Renal cortical epithelial cell (primary cell): Measurements from ENCODE around the gene PPRC1. TPM values are rescaled to one million over a fixed set of nuclear protein-coding genes. Genes with fewer than 3 reads are reported as not detected.
"Not testable (repeated sequence)": the region's sequence is repeated elsewhere in the genome, so short reads cannot be mapped to it uniquely, and the experiment has no call there.

Experiments
- DNase-seq: peaks from one replicate; pipeline ENCODE4 v3.0.0-alpha.2; 2011; ENCODE audit warnings: low read depth
- total RNA-seq: library from RNA; depleted of rRNA; stranded (reverse); fragments of >200 nt; gene quantifications from 2 replicates; pipeline ENCODE4 v1.2.3, GENCODE V29; 2014

PPRC1 gene
- total RNA-seq, 1 donor from 2014 or later = 17.4 TPM

DNA sequence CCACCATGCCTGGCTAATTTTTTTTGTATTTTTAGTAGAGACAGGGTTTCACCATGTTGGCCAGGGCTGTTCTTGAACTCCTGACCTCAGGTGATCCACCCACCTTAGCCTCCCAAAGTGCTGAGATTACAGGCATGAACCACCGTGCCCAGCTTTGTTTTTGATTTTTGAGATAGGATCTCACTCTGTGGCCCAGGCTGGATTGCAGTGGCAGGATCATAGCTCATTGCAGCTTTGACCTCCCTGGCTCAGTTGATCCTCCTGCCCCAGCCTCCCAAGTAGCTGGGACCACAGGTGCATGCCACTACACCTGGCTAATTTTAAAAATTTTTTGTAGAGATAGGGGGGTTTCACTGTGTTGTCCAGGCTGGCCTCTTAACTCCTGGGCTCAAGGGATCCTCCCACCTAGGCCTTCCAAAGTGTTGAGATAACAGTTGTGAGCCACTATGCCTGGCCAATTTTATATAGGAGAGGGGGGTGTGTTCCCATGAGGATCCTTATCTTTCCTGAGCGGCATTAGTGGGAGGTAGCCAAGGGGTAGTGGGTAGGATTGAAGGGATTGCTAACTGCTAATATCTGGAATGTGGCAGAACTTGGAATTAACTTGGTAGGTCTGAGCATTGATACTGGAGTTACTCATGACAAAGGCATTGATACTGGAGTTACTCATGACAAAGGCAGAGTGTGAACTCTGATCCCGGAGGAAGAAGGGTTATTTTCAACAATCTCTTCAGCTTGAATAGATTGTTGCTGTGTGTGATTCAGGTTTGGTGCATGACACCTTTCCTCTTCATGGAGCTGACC lies 18.3 kb downstream of the PPRC1 start:
- DNase-seq = peak; percentile 87

GRCh38 chr10:102151774-102152544 lies 19.1 kb downstream of the PPRC1 start, which contains the start of gene NOLC1:
Gene NOLC1 (plus strand): TSS chr10:102152389. CDS start chr10:102152411, 22 bp downstream.
- DNase-seq = peak; percentile 97

DNA sequence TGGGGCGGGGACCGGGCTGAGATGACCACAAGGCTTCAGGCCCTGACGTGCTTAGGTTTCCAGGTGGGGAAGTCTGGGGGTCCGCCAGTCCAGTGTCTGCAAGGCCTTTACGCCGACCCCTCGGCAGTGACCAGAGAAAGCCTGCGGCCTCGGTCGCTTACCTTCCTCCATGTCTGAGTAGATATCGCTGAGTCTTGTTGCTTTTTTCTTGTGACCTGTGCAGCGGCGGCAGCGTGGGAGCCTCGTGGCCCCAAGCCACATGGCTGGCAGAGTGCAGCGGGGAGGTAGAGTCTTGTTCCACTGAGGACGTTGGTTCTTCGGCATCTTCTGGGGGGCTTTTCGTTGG lies 19.7 kb downstream of the PPRC1 start:
- no peak for DNase-seq

GRCh38 chr10:102153093-102153620 lies 20.3 kb downstream of the PPRC1 start:
- no peak for DNase-seq

GRCh38 chr10:102154466-102155116 lies 21.8 kb downstream of the PPRC1 start:
- DNase-seq = no peak

DNA sequence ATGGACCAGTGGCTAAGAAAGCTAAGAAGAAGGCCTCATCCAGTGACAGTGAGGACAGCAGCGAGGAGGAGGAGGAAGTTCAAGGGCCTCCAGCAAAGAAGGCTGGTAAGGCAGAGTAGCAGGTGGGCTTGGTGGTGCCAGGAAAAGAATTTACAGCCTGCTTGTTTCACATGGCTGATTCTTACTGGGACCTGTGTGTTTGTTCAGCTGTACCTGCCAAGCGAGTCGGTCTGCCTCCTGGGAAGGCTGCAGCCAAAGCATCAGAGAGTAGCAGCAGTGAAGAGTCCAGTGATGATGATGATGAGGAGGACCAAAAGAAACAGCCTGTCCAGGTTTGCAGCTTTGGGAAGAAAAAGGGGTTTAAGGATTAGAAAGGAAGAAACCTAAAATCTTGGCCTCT lies 24.4 kb downstream of the PPRC1 start:
- DNase-seq = no peak

DNA sequence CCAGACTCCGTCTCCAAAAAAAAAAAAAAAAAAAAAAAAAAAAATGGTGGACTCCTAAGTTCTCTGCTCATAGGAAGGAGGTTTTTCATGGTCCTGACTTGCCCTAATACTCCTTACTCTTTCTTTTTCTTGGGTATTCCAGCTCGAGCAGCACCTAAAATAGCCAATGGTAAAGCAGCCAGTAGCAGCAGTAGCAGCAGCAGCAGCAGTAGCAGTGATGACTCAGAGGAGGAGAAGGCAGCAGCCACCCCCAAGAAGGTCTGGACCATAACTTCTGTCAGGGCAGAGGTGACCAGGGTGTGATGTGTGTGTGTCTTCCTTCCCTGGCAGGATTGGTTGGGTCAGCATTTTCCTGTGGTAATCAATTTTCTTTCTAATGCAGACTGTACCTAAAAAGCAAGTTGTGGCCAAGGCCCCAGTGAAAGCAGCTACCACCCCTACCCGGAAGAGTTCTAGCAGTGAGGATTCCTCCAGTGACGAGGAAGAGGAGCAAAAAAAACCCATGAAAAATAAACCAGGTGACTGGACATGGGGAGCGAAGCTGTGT lies 26.3 kb downstream of the PPRC1 start:
- no peak for DNase-seq

DNA sequence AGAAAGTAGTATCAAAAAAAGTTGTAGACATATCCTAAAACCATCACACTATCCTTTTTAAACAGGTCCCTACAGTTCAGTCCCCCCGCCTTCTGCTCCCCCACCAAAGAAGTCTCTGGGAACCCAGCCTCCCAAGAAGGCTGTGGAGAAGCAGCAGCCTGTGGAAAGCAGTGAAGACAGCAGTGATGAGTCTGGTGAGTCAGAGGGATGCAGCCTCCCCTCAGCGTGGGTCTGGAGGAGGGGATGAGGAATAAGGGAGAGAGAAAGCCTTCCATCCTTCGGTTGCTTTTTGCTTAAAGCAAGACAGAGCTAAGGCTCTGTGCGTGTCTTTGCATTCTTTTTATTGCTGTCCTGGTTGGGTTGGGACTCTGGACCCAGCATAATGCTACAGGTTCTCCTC lies 27.0 kb downstream of the PPRC1 start:
- no peak for DNase-seq

DNA sequence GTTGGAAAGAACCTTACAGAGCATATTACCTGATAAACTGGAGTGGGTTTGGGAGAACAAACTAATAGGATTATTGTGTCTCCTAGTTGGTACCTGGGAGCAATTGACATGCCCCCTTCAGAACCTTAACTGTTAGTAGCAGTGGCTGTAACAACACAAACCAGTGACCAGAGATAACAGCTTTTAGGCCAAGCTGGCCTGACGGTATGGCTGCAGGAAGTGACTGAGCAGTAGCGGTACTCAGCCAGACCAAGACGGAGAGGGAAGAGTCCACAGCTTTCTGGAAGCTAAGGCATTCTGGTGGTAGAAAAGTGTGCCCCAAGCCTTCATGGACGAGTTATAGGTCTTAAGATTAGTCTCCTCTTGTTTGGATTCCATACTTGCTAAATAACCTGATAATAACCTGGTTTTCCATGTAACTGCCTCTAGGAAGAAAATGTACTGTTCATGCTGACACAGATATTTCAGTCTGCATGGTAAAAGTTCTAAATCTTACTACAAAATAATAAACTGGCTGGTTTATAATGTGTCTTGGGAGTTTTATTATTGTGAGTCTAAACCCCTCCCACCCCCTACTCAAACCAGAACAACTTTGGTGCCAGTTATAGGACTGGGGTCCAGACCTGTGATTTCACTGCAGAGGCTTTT lies 30.6 kb downstream of the PPRC1 start:
- no peak for DNase-seq

DNA sequence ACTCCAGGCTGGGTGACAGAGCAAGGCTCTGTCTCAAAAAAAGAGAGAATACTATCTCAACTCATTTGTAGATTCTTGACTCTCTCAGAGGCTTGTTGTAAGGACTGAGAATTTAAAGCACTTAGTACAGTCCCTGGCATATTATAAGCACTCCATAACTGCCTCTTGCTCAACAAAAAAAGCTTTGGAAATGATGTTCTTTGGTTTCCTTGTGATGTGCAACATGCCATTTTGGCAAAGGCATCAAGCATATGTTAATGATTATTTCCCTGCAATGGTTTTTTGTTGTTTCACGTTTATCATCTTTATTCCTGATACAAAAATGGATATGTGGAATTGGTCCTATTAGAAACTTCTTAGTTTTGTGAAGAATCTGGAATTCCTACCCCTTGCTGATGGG lies 35.0 kb downstream of the PPRC1 start:
- DNase-seq = no peak

- DNase-seq = no peak
These were observed 37.8 kb downstream of the PPRC1 start for GRCh38 chr10:102170602-102171001.

GRCh38 chr10:102172288-102172687 lies 39.4 kb downstream of the PPRC1 start:
- DNase-seq = no peak

GRCh38 chr10:102175415-102175814 lies 42.6 kb downstream of the PPRC1 start:
- no peak for DNase-seq

DNA sequence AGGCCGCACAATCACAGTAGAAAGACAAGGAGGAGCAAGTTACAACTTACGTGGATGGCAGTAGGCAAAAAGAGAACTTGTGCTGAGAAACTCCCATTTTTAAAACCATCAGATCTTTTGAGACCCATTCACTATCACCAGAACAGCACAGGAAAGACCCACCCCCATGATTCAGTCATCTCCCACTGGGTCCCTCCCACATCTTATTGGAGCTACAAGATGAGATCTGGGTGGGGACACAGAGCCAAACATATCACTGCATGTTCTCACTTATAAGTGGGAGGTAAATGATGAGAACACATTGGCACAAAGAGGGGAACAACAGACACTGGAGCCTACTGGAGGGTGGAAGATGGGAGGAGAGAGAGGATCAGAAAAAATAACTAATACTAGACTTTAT lies 51.8 kb downstream of the PPRC1 start:
- DNase-seq = no peak

GRCh38 chr10:102185272-102185671 lies 52.4 kb downstream of the PPRC1 start:
- DNase-seq = no peak

DNA sequence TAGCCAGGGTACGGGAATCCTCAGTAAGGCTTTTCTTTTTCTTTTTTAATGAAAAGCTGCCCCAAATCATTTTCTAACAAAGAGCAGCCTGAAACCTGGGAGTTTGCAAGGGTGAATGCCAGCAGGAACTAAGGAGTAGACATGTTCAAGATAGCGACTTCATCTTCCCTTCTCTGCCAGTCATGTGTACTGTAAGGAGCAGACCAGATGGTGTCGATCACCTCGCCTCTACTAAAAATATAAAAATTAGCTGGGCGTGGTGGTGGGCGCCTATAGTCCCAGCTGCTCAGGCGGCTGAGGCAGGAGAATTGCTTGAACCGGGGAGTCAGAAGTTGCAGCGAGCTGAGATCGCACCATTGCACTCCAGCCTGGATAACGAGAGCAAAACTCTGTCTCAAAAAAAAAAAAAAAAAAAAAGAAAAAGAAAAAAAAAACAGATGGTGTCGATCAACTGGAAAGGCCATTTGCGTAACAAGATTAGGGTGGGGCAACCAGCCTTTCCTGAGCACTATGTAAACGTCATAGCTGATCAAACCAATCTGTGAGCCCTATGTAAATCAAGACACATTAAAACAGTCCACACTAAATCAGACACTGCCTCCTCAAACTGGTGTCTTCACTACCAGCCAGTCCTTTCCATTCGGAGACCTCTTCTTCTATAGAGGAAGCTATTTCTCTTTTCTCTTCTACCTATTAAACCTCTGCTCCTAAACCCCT lies 53.1 kb downstream of the PPRC1 start:
- DNase-seq = no peak

DNA sequence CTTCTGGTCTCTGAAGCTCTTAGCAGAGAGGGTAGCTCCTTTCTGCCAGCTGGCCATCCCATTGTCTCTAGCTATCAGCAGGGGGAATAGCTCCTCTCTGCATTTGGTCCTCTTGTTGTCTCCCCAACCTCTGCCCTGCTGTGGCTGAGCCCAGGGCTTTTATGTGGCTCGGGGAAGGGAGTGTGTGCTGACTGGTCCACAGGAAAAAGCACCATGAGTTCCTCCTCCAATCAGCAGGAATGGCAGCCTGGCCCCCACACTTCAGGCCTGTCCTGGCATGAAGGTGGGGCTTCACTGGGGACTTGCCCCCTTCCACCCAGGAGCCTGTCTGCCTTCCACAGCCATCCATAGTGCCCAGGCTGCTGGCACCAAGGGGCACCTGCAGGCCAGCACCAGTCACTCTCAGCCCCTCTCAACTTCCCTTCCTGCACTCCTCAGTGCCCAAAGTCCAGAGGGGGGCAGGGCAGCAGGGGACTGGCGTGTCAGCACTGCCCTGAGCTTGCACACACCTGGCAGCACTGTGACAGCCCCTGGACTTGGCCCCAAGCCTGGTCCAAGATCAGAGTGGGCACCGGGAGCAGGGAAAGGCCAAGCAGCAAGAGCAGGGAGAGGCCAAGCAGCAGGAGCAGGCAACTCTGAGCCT lies 55.6 kb downstream of the PPRC1 start:
- DNase-seq = no peak

DNA sequence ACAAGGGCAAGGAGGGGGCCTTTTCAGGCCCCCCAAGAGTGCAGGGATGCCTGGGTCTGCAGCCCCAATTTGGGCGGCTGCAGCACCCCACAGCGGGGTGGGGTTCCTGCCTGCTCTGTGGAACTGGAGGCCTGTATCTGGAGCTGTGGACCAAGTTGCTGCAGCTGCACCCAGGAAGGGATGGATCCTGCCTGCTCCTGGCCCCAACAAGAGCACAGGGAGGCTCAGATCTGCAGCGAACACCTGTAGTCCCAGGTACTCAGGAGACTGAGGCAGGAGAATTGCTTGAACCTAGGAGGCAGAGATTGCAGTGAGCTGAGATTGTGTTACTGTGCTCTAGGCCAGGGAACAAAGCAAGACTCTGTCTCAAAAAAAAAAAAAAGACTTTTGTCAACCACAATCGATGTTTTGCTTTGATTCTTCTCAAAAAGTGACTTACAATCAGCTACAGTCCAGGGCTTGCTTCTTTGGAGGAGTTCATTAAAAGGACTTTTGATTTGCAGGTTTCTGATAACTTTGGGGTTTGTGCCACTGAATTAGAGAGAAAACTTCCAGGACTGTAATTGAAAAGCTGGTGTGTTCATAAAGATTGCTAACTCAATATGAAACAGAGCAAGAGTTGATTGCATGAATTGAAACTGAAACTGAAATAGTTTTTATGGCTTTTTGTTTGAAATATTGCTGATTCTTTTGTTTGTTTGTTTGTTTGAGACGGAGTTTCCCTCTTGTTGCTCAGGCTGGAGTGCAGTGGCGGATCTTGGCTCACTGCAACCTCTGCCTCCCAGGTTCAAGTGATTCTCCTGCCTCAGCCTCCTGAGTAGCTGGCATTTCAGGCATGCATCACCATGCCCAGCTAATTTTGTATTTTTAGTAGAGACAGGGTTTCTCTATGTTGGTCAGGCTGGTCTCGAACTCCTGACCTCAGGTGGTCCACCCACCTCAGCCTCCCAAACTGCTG lies 56.4 kb downstream of the PPRC1 start:
- not testable (repeated sequence) for DNase-seq

DNA sequence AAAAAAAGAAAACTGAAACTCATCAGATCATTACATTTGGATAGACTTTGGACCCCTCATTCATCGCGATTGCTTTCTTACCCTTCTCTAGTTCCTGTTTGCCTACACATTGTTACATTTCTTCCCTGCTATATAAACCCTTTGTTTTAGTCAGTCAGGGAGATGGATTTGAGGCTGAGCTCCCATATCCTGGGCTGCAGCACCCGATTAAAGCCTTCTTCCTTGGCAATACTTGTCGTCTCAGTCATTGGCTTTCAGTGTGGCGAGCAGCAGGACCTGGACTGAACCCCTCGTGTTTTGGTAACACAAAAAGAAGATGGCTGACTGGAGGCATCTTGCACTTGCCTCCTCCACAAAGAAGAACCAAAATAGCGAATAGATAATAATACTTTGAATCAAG lies 59.1 kb downstream of the PPRC1 start:
- no peak for DNase-seq
